GM12892 (cell line): ENCODE measurements around the gene FILIP1L.

Experiments used
- POLR2A ChIP-seq: IDR thresholded peaks from 2 replicates; pipeline ENCODE4 v1.6.1; 2011; ENCODE audit warnings: low read depth, low read length, control low read depth
- TAF1 ChIP-seq: IDR thresholded peaks from 2 replicates; pipeline ENCODE4 v1.6.1; 2011; ENCODE audit warnings: low read depth, mild to moderate bottlenecking, control low read depth, low read length, borderline replicate concordance

- no peak for TF ChIP-seq POLR2A
- TF ChIP-seq TAF1 = no peak
Measured at GRCh38 chr3:99885085-99885484, 229.2 kb downstream of the FILIP1L start.
